Tibial nerve (tissue), 4 donors: ENCODE results near the gene MBOAT1. TPM values are rescaled to one million over a fixed set of nuclear protein-coding genes. Genes with fewer than 3 reads are reported as not detected.
"Not testable (repeated sequence)": the region's sequence is repeated elsewhere in the genome, so short reads cannot be mapped to it uniquely, and the experiment has no call there.

Experiments
- DNase-seq, 2 donors: peaks; one replicate each; pipeline ENCODE4 v3.0.0-alpha.2; 2019; ENCODE audit warnings: low spot score in 2 of 2
- H3K27ac ChIP-seq, 4 donors: fragments of 200-600 bp; sonication (generic) in 3 of 4; one replicate each; pipeline ENCODE4 v1.5.1; 2017 to 2019; ENCODE audit warnings: mild to moderate bottlenecking in 1 of 4
- H3K27me3 ChIP-seq, 2 donors: fragments of 200-600 bp; sonication (generic) in 1 of 2; one replicate each; pipeline versions ENCODE4 v1.5.1 to v1.6.0; 2017 to 2019
- H3K36me3 ChIP-seq, 3 donors: fragments of 200-600 bp; sonication (generic); one replicate each; pipeline ENCODE4 v1.5.1; 2018 to 2019
- H3K4me1 ChIP-seq, 4 donors: fragments of 200-600 bp; sonication (generic) in 3 of 4; one replicate each; pipeline ENCODE4 v1.5.1; 2017 to 2019
- H3K4me3 ChIP-seq, 4 donors: fragments of 200-600 bp; sonication (generic) in 3 of 4; one replicate each; pipeline ENCODE4 v1.5.1; 2017 to 2019; ENCODE audit warnings: mild to moderate bottlenecking in 1 of 4, moderate library complexity in 1 of 4
- H3K9me3 ChIP-seq, 4 donors: fragments of 200-600 bp; sonication (generic) in 3 of 4; one replicate each; pipeline ENCODE4 v1.5.1; 2017 to 2019
- EP300 ChIP-seq, 2 donors: sonication (generic); formaldehyde crosslinking; IDR thresholded peaks; one replicate each; pipeline ENCODE4 v1.6.1; 2017; ENCODE audit warnings: antibody characterized with exemption in 2 of 2, mild to moderate bottlenecking in 1 of 2
- POLR2A ChIP-seq, 2 donors: fragments of 450-650 bp; IDR thresholded peaks; one replicate each; pipeline ENCODE4 v1.6.1; 2017; ENCODE audit warnings: antibody characterized with exemption in 2 of 2, mild to moderate bottlenecking in 2 of 2, moderate library complexity in 2 of 2
- WGBS, 2 donors: methylation state at CpG; one replicate each; pipeline ENCODE4 v1.1.5; 2018; 5-methylcytosine and 5-hydroxymethylcytosine counted together
- total RNA-seq, 4 donors: library from RNA; depleted of rRNA; stranded (reverse); fragments of >200 nt; gene quantifications; one replicate each; pipeline ENCODE4 v1.1.0, GENCODE V29; 2016
- TF ChIP-seq, protein P1 (sequence below), 5 experiments: fragments of 200-600 bp in 3 of 5; fragments of 450-650 bp in 2 of 5; sonication (generic) in 3 of 5; IDR thresholded peaks; one replicate each; pipeline ENCODE4 v1.5.1; 2016 to 2019; ENCODE audit warnings: antibody characterized with exemption in 5 of 5, mild to moderate bottlenecking in 3 of 5, moderate library complexity in 2 of 5

Gene MBOAT1
- total RNA-seq, 4 donors from 2014 or later = 12.3 to 25.6 (median 19.2) TPM

DNA sequence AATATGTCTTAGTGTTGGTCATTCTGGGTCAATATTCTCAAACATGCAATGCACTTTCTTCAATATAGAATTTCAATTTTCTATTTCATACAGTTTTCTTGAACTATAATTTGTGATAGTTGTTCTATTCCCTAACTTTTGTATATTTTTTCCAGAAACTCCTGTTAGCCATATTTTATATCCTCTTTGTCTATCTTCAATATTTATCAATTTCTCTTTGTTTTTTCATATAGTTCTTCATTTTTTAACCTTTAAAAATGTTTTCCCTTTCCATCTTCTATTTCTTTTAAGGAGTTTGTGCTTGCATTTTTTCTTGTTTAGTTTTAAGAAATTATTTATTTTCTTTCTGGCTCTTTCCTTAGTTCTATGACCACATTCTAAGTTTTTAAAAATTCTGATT lies 42.0 kb upstream of the MBOAT1 start:
- Histone ChIP-seq H3K4me1 (no peaks in the 10 kb centered on the region), H3K9me3 (peaks cover 0 to 3% (median 0%) of the 10 kb centered on the region in 4 donors), H3K27ac (no peak overlapping the region), H3K27me3 (no peaks in the 10 kb centered on the region), H3K36me3 (no peaks in the 10 kb centered on the region), H3K4me3 (no peak overlapping the region)
- TF ChIP-seq, protein P1, sequence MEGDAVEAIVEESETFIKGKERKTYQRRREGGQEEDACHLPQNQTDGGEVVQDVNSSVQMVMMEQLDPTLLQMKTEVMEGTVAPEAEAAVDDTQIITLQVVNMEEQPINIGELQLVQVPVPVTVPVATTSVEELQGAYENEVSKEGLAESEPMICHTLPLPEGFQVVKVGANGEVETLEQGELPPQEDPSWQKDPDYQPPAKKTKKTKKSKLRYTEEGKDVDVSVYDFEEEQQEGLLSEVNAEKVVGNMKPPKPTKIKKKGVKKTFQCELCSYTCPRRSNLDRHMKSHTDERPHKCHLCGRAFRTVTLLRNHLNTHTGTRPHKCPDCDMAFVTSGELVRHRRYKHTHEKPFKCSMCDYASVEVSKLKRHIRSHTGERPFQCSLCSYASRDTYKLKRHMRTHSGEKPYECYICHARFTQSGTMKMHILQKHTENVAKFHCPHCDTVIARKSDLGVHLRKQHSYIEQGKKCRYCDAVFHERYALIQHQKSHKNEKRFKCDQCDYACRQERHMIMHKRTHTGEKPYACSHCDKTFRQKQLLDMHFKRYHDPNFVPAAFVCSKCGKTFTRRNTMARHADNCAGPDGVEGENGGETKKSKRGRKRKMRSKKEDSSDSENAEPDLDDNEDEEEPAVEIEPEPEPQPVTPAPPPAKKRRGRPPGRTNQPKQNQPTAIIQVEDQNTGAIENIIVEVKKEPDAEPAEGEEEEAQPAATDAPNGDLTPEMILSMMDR (IDR thresholded peaks at IDR 0.05) = no peak
- TF ChIP-seq EP300 (IDR thresholded peaks at IDR 0.05) (no peak), POLR2A (IDR thresholded peaks at IDR 0.05) (no peak)
- no peak for DNase-seq

DNA sequence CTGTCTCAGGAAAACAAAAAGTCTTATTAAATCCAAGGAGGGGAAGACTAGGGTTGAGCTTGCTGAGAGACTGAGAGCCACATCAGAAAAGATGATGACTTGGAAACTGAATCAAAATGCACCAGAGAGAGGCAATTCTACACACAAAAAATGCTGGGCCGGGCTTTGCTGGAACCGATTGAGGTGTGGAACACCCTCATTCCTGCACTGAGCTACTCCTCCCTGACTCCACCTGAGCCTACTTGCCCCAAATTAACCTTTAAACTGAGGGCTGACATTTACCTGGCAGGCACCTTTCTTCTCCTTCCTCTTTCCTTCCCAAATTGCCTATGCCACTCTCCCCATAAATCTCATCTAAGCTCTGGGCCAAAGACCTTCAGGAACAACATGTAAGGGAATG lies 40.8 kb upstream of the MBOAT1 start:
- no peak overlapping the region for H3K27ac ChIP-seq
- no peaks in the 10 kb centered on the region for H3K36me3 ChIP-seq
- no peak for DNase-seq
- TF ChIP-seq EP300 (IDR thresholded peaks at IDR 0.05) (no peak), POLR2A (IDR thresholded peaks at IDR 0.05) (no peak)
- TF ChIP-seq, protein P1 (IDR thresholded peaks at IDR 0.05) = no peak
- H3K4me1 ChIP-seq = no peaks in the 10 kb centered on the region
- 43 to 44% methylated on average over 2 of the region's 2 CpGs for WGBS, 2 donors
- H3K9me3 ChIP-seq = peaks cover 0 to 3% (median 0%) of the 10 kb centered on the region in 4 donors
- no peaks in the 10 kb centered on the region for H3K27me3 ChIP-seq
- no peak overlapping the region for H3K4me3 ChIP-seq

DNA sequence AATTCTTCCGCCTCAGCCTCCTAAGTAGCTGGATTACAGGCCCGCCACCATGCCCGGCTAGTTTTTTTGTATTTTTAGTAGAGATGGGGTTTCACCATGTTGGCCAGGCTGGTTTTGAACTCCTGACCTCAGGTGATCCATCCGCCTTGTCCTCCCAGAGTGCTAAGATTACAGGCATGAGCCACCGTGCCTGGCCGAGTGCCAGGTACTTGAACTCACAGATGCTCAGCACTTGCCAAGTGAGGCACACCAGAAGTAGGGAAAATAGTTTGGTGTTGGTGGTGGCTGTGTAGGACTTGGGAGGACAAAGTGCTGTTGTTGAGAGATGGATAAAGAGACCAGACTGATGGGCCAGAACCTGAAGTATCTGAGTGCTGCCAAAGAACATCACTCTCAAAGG lies 40.0 kb upstream of the MBOAT1 start:
- no peaks in the 10 kb centered on the region for H3K4me1 ChIP-seq
- no peak for DNase-seq
- H3K27ac ChIP-seq = no peak overlapping the region
- no peaks in the 10 kb centered on the region for H3K27me3 ChIP-seq
- TF ChIP-seq, protein P1 (IDR thresholded peaks at IDR 0.05) = no peak
- TF ChIP-seq POLR2A (IDR thresholded peaks at IDR 0.05) = no peak
- TF ChIP-seq EP300 (IDR thresholded peaks at IDR 0.05) = no peak
- H3K9me3 ChIP-seq = peaks cover 0 to 3% (median 0%) of the 10 kb centered on the region in 4 donors
- H3K4me3 ChIP-seq = no peak overlapping the region
- no peaks in the 10 kb centered on the region for H3K36me3 ChIP-seq
- WGBS, 2 donors = 90 to 91% methylated on average over 6 of the region's 6 CpGs

DNA sequence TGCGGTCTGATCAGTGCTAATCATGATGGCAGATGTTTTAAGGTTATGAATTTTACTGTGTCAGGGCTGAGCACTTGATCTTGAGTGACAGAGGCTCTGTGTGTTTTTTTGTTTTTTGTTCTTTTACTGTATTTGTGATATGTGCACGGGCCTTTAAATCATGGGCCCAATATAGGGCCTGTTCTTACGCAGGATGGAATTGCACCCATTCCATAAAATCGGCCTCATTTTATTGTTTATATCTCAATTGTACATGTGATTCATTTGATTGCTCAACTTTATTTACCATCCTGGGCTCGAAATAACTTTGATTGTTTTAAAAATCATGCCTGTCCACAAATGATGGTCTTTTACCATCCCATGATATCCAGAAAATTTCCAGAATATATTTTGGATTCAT lies 39.3 kb upstream of the MBOAT1 start:
- no peaks in the 10 kb centered on the region for H3K4me1 ChIP-seq
- H3K9me3 ChIP-seq = peaks cover 0 to 3% (median 0%) of the 10 kb centered on the region in 4 donors
- TF ChIP-seq, protein P1 (IDR thresholded peaks at IDR 0.05) = no peak
- TF ChIP-seq EP300 (IDR thresholded peaks at IDR 0.05) (no peak), POLR2A (IDR thresholded peaks at IDR 0.05) (no peak)
- no peaks in the 10 kb centered on the region for H3K36me3 ChIP-seq
- H3K4me3 ChIP-seq = no peak overlapping the region
- H3K27me3 ChIP-seq = no peaks in the 10 kb centered on the region
- no peak overlapping the region for H3K27ac ChIP-seq
- WGBS, 2 donors = 83 to 87% methylated on average over 5 of the region's 5 CpGs
- DNase-seq = no peak

DNA sequence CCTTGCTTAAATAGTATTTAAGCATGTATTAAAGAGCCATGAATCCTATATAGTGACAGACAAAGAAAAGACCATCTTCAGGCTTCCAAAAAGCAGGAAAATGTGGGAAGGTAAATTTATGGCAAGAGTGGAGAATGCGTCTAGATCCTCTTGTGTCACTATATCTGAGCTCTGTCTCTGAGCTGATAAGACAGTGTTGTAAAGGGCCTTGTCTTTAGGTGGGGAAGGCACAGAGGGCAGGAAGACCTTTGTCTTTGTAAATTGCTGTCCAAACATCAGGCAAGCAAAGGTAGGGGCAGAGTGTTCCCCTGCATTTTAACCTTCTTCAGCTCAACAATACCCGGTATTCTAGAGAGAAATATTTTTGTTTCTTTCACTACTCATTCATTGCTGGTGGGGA lies 33.9 kb upstream of the MBOAT1 start:
- no peaks in the 10 kb centered on the region for H3K9me3 ChIP-seq
- no peaks in the 10 kb centered on the region for H3K27me3 ChIP-seq
- no peak overlapping the region for H3K4me3 ChIP-seq
- H3K4me1 ChIP-seq = no peaks in the 10 kb centered on the region
- TF ChIP-seq EP300 (IDR thresholded peaks at IDR 0.05) = no peak
- H3K27ac ChIP-seq = no peak overlapping the region
- DNase-seq = no peak
- H3K36me3 ChIP-seq = no peaks in the 10 kb centered on the region
- WGBS, 2 donors = 59 to 62% methylated on average over 2 of the region's 2 CpGs

DNA sequence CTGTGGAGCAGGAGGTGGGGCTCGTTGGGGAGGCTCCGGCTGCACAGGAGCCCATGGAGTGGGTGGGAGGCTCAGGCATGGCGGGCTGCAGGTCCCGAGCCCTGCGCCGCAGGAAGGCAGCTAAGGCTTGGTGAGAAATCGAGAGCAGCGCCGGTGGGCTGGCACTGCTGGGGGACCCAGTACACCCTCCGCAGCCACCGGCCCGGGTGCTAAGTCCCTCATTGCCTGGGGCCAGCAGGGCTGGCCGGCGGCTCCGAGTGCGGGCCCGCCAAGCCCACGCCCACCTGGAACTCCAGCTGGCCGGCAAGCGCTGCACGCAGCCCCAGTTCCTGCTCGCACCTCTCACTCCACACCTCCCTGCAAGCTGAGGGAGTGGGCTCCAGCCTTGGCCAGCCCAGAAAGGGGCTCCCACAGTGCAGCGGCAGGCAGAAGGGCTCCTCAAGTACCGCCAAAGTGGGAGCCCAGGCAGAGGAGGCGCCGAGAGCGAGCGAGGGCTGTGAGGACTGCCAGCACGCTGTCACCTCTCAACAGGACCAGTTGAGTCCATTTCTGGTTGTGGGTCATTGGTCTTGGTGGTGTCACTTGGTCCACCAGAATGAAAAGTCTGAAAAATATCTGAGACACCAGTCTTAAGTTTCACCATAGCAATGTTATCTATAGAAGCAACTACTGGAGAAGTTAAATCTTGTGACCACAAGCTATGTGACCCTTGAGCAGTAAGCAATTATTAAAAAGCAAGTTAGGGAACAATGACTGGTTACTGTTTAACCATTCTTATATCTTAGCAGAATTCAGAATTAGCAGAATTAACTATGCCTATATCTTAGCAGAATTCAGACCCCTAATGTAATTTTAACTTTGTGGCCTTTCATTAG lies 32.8 kb upstream of the MBOAT1 start:
- H3K9me3 ChIP-seq, H3K27ac ChIP-seq, DNase-seq, H3K4me1 ChIP-seq, H3K27me3 ChIP-seq, H3K36me3 ChIP-seq, H3K4me3 ChIP-seq: not testable (repeated sequence)
- 97 to 98% methylated on average over 22 to 26 of the region's 29 CpGs for WGBS, 2 donors
